Suprapubic skin (tissue), 4 donors: Measurements from ENCODE around the gene MUC5AC.

Experiments
- CTCF ChIP-seq, 2 donors: fragments of 200-600 bp in 1 of 2; fragments of 450-650 bp in 1 of 2; sonication (generic) in 1 of 2; IDR thresholded peaks; one replicate each; pipeline ENCODE4 v1.5.1; 2016 to 2019; ENCODE audit warnings: antibody characterized with exemption in 2 of 2, mild to moderate bottlenecking in 1 of 2, moderate library complexity in 1 of 2
- EP300 ChIP-seq: sonication (generic); formaldehyde crosslinking; IDR thresholded peaks from one replicate; pipeline ENCODE4 v1.6.1; 2017; ENCODE audit warnings: antibody characterized with exemption
- POLR2A ChIP-seq, 2 donors: fragments of 450-650 bp; IDR thresholded peaks; one replicate each; pipeline ENCODE4 v1.6.1; 2017; ENCODE audit warnings: antibody characterized with exemption in 2 of 2, mild to moderate bottlenecking in 2 of 2, moderate library complexity in 2 of 2
- POLR2AphosphoS5 ChIP-seq, 3 donors: sonication (generic); formaldehyde crosslinking; IDR thresholded peaks; one replicate each; pipeline ENCODE4 v1.6.1; 2017; ENCODE audit warnings: antibody characterized with exemption in 3 of 3

DNA sequence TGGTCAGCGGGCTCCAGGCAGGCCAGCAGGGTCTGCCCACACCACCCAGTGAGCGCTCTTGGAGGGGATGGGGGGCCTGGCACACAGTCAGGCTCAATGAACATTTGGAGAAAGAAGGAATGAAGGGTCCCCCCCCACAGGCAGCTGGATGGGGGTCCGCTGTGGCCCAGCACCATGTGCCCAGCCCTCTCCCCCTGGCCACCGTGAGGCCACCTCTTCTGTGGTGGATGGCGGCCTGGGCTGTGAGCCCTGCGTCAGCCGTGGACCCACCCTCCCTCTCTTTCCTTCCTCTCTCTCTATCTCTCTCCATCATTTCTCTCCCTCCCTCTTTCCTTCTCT, 35.1 kb upstream of the MUC5AC start:
- no peak for TF ChIP-seq CTCF (IDR thresholded peaks at IDR 0.05)
- TF ChIP-seq POLR2A (IDR thresholded peaks at IDR 0.05), result no peak
- no peak for TF ChIP-seq EP300
- no peak for TF ChIP-seq POLR2AphosphoS5 (IDR thresholded peaks at IDR 0.05)
